Measurements from ENCODE around the gene SLX4.

Gene SLX4

GRCh38 chr16:3534126-3534525, 77.3 kb downstream of the SLX4 start:
- no peak for DNase-seq (ENCODE audit: low read depth, low spot score)
- Histone ChIP-seq H3K4me3 (no peak overlapping the region), H3K36me3 (ENCODE audit: insufficient read depth, low read length) (peaks cover 30% of the 10 kb centered on the region), H3K9me3 (ENCODE audit: low read depth, low read length) (no peaks in the 10 kb centered on the region), H3K27ac (no peak overlapping the region), H3K9ac (ENCODE audit: insufficient read length) (no peak overlapping the region)
- TF ChIP-seq FOXP2 (optimal IDR thresholded peaks at IDR 0.05; ENCODE audit: control extremely low read depth, extremely low read length, insufficient read depth) (no peak), EZH2 (IDR thresholded peaks at IDR 0.05) (no peak), POLR2AphosphoS5 (IDR thresholded peaks at IDR 0.05; ENCODE audit: borderline replicate concordance, low read depth, low read length) (no peak)

GRCh38 chr16:3532741-3533140, 78.7 kb downstream of the SLX4 start:
- Histone ChIP-seq H3K4me3 (no peak overlapping the region), H3K9ac (ENCODE audit: insufficient read length) (no peak overlapping the region), H3K27ac (no peak overlapping the region), H3K36me3 (ENCODE audit: insufficient read depth, low read length) (peaks cover 29% of the 10 kb centered on the region), H3K9me3 (ENCODE audit: low read depth, low read length) (no peaks in the 10 kb centered on the region)
- no peak for TF ChIP-seq EZH2 (IDR thresholded peaks at IDR 0.05)
- TF ChIP-seq POLR2AphosphoS5 (IDR thresholded peaks at IDR 0.05; ENCODE audit: borderline replicate concordance, low read depth, low read length): no peak
- no peak for TF ChIP-seq FOXP2 (optimal IDR thresholded peaks at IDR 0.05; ENCODE audit: control extremely low read depth, extremely low read length, insufficient read depth)
- no peak for DNase-seq (ENCODE audit: low read depth, low spot score)
